Measurements from ENCODE around the gene CDH10. TPM values are rescaled to one million over a fixed set of nuclear protein-coding genes. Genes with fewer than 3 reads are reported as not detected.
A peak's percentile ranks its signal among the peaks of the same experiment; 100 is the strongest.

Gene CDH10
- total and polyA plus RNA-seq, 2 of the 4 experiments (the other 2 are of a cell fraction) = 0.18 to 0.21 TPM

GRCh38 chr5:24477958-24478357 lies 166.8 kb downstream of the CDH10 start:
- CTCF ChIA-PET = no interaction called here
- ATAC-seq (ENCODE audit: low read depth) (no peak), DNase-seq (no peak)
- H3K4ac ChIP-seq (ENCODE audit: low read depth, low read length) = no peak overlapping the region
- BruUV-seq (replicated peaks) = no TSS peak
- no peak overlapping the region for H3K27ac ChIP-seq (ENCODE audit: insufficient read depth, low read length)
- H3K36me3 ChIP-seq (ENCODE audit: control insufficient read depth, insufficient read depth, low read length) = no peaks in the 10 kb centered on the region
- H3K27me3 ChIP-seq (ENCODE audit: control insufficient read depth, insufficient read depth, low read length) = no peaks in the 10 kb centered on the region
- no peak overlapping the region for H2AK5ac ChIP-seq (ENCODE audit: low read depth, low read length)
- H3K9me3 ChIP-seq (ENCODE audit: control insufficient read depth, insufficient read depth, low read length) = peaks cover 10% of the 10 kb centered on the region; the same call in 1 of the 2 replicates
- H4K5ac ChIP-seq (ENCODE audit: low read depth, low read length) = no peak overlapping the region
- H4K8ac ChIP-seq (ENCODE audit: low read depth in 2 of 2, low read length in 2 of 2) = no peak overlapping the region
- H3K14ac ChIP-seq (replicated peaks; ENCODE audit: low read depth, low read length) = no peak overlapping the region
- H3K9ac ChIP-seq (ENCODE audit: low read depth, low read length) = no peak overlapping the region
- in situ Hi-C loops (cut with MboI; ENCODE audit: low sequenced_read_pairs) = no loop called here
- no peak overlapping the region for H4K91ac ChIP-seq (ENCODE audit: insufficient read depth, low read depth, low read length)
- intact Hi-C loops (cut with micrococcal nuclease) = no loop called here
- H3K4me2 ChIP-seq (ENCODE audit: low read depth, low read length) = no peak overlapping the region
- POLR2A ChIA-PET (ENCODE audit: unreplicated experiment) = no interaction called here
- H2BK20ac ChIP-seq (ENCODE audit: low read depth, low read length) = no peak overlapping the region
- no peak overlapping the region for H2BK5ac ChIP-seq (ENCODE audit: low read depth, low read length, poor library complexity, severe bottlenecking)
- no peak overlapping the region for H2AFZ ChIP-seq (replicated peaks; ENCODE audit: low read length, poor library complexity)
- H2BK120ac ChIP-seq (ENCODE audit: low read depth, low read length) = no peak overlapping the region
- H3K4me1 ChIP-seq (ENCODE audit: control insufficient read depth, insufficient read depth, low read length) = no peaks in the 10 kb centered on the region
- no peak overlapping the region for H3K56ac ChIP-seq (ENCODE audit: extremely low read depth, insufficient read depth, low read length)
- H3K4me3 ChIP-seq (ENCODE audit: insufficient read depth, low read depth, low read length) = no peak overlapping the region
- no peak overlapping the region for H2BK15ac ChIP-seq (ENCODE audit: low read depth, low read length)
- no peak overlapping the region for H2AK9ac ChIP-seq (replicated peaks; ENCODE audit: low read depth, low read length, poor library complexity)
- dilution Hi-C loops (cut with HindIII; ENCODE audit: low sequenced_read_pairs, unreplicated experiment) = no loop called here
- no peaks in the 10 kb centered on the region for H3K79me1 ChIP-seq (ENCODE audit: low read depth in 1 of 2, low read length in 2 of 2)
- H3K18ac ChIP-seq (ENCODE audit: low read depth, low read length) = no peak overlapping the region
- no peak for TF ChIP-seq MXI1 (IDR thresholded peaks at IDR 0.05; ENCODE audit: borderline replicate concordance, low read depth, low read length)
- peak; percentile 68; the same call in 1 of the 2 replicates for TF ChIP-seq CEBPB (IDR thresholded peaks at IDR 0.05; ENCODE audit: low read depth, low read length)
- H3K9me1 ChIP-seq (ENCODE audit: insufficient read depth, low read length) = no peaks in the 10 kb centered on the region
- WGBS, 2 experiments (ENCODE audit: extremely low coverage in 2 of 2, insufficient read length in 1 of 2) = no CpG with 5 or more reads among the region's 5 CpGs
- no peak overlapping the region for H3K23ac ChIP-seq (ENCODE audit: low read depth, low read length)
- H4K20me1 ChIP-seq (ENCODE audit: insufficient read depth, low read length) = no peaks in the 10 kb centered on the region

Measured in IMR-90 (cell line).